Parathyroid adenoma (tissue), 2 donors: Measurements from ENCODE around the gene AATK.

ENCODE experiments used
- H2AFZ ChIP-seq: fragments of 300-600 bp; sonication (generic); one replicate; pipeline ENCODE4 v1.7.0; 2017; ENCODE audit warnings: antibody characterized with exemption, mild to moderate bottlenecking
- H3K27ac ChIP-seq: fragments of 300-600 bp; sonication (generic); one replicate; pipeline ENCODE4 v1.7.0; 2017
- H3K27me3 ChIP-seq: fragments of 300-600 bp; sonication (generic); one replicate; pipeline ENCODE4 v1.7.0; 2017; ENCODE audit warnings: low read length; ENCODE audit not compliant: control insufficient read depth, insufficient read depth
- H3K36me3 ChIP-seq: fragments of 300-600 bp; sonication (generic); one replicate; pipeline ENCODE4 v1.7.0; 2017; ENCODE audit warnings: low read length; ENCODE audit not compliant: control insufficient read depth, insufficient read depth
- H3K4me1 ChIP-seq: fragments of 300-600 bp; sonication (generic); one replicate; pipeline ENCODE4 v1.7.0; 2017; ENCODE audit warnings: control low read depth
- H3K4me2 ChIP-seq: fragments of 300-600 bp; sonication (generic); one replicate; pipeline ENCODE4 v1.7.0; 2017; ENCODE audit warnings: low read length
- H3K4me3 ChIP-seq: fragments of 300-600 bp; sonication (generic); one replicate; pipeline ENCODE4 v1.7.0; 2017; ENCODE audit warnings: low read depth, low read length
- H3K79me2 ChIP-seq: fragments of 300-600 bp; sonication (generic); one replicate; pipeline ENCODE4 v1.7.0; 2017; ENCODE audit warnings: control low read depth
- H3K9ac ChIP-seq: fragments of 300-600 bp; sonication (generic); one replicate; pipeline ENCODE4 v1.7.0; 2017; ENCODE audit warnings: mild to moderate bottlenecking
- H3K9me3 ChIP-seq: fragments of 300-600 bp; sonication (generic); one replicate; pipeline ENCODE4 v1.7.0; 2017; ENCODE audit warnings: low read length; ENCODE audit not compliant: control insufficient read depth
- CTCF ChIP-seq: fragments of 300-600 bp; sonication (generic); IDR thresholded peaks from one replicate; pipeline ENCODE4 v1.7.0; 2017; ENCODE audit warnings: antibody characterized with exemption, mild to moderate bottlenecking
- donor health status: primary hyperparathyroidism.

AATK gene

GRCh38 chr17:81134064-81134781 lies 31.8 kb downstream of the AATK start:
- no peak overlapping the region for H3K27ac ChIP-seq

GRCh38 chr17:81132770-81133723 lies 33.0 kb downstream of the AATK start:
- no peaks in the 10 kb centered on the region for H3K4me1 ChIP-seq
- no peak overlapping the region for H3K27ac ChIP-seq
- H3K4me2 ChIP-seq: no peak overlapping the region

More at GRCh38 chr17:81134064-81134781, 31.8 kb downstream of the AATK start:
- Histone ChIP-seq H3K4me2 (no peak overlapping the region), H3K79me2 (peaks cover 21% of the 10 kb centered on the region), H3K27me3 (no peaks in the 10 kb centered on the region), H3K36me3 (no peaks in the 10 kb centered on the region), H3K9me3 (no peaks in the 10 kb centered on the region), H3K4me1 (no peaks in the 10 kb centered on the region), H2AFZ (no peak overlapping the region), H3K9ac (no peak overlapping the region), H3K4me3 (no peak overlapping the region)
- no peak for TF ChIP-seq CTCF

GRCh38 chr17:81132197-81132540 lies 33.9 kb downstream of the AATK start:
- H3K27ac ChIP-seq: no peak overlapping the region
- no peak overlapping the region for H3K4me3 ChIP-seq
- no peak overlapping the region for H3K4me2 ChIP-seq
- H3K79me2 ChIP-seq: peaks cover 17% of the 10 kb centered on the region
- no peaks in the 10 kb centered on the region for H3K4me1 ChIP-seq
- H3K36me3 ChIP-seq: no peaks in the 10 kb centered on the region
- no peak overlapping the region for H3K9ac ChIP-seq
- no peak overlapping the region for H2AFZ ChIP-seq
- no peak for TF ChIP-seq CTCF
- H3K27me3 ChIP-seq: no peaks in the 10 kb centered on the region
- H3K9me3 ChIP-seq: no peaks in the 10 kb centered on the region

More at GRCh38 chr17:81132770-81133723, 33.0 kb downstream of the AATK start:
- H3K27me3 ChIP-seq: no peaks in the 10 kb centered on the region
- peaks cover 21% of the 10 kb centered on the region for H3K79me2 ChIP-seq
- no peak for TF ChIP-seq CTCF
- no peaks in the 10 kb centered on the region for H3K9me3 ChIP-seq
- no peak overlapping the region for H3K9ac ChIP-seq
- H3K4me3 ChIP-seq: no peak overlapping the region
- H3K36me3 ChIP-seq: no peaks in the 10 kb centered on the region
- H2AFZ ChIP-seq: no peak overlapping the region

GRCh38 chr17:81131486-81132196 lies 34.4 kb downstream of the AATK start:
- Histone ChIP-seq H3K4me2 (no peak overlapping the region), H3K4me1 (no peaks in the 10 kb centered on the region), H3K9me3 (no peaks in the 10 kb centered on the region), H3K36me3 (no peaks in the 10 kb centered on the region), H2AFZ (no peak overlapping the region), H3K27ac (no peak overlapping the region), H3K79me2 (peaks cover 13% of the 10 kb centered on the region), H3K27me3 (no peaks in the 10 kb centered on the region), H3K9ac (no peak overlapping the region), H3K4me3 (no peak overlapping the region)
- TF ChIP-seq CTCF: no peak
